Loucy (cell line): ENCODE results near the gene SMC6.

Experiments
- EZH2phosphoT487 ChIP-seq: fragments of 200-600 bp; IDR thresholded peaks from 2 replicates; pipeline ENCODE4 v1.6.1; 2018; ENCODE audit warnings: antibody characterized with exemption, mild to moderate bottlenecking, moderate library complexity, borderline replicate concordance
- TF ChIP-seq, protein P1 (sequence below): fragments of 200-600 bp; sonication (generic); conservative IDR thresholded peaks from 2 replicates; pipeline ENCODE4 v1.5.1; 2014; ENCODE audit warnings: mild to moderate bottlenecking, antibody characterized with exemption, low read length

DNA sequence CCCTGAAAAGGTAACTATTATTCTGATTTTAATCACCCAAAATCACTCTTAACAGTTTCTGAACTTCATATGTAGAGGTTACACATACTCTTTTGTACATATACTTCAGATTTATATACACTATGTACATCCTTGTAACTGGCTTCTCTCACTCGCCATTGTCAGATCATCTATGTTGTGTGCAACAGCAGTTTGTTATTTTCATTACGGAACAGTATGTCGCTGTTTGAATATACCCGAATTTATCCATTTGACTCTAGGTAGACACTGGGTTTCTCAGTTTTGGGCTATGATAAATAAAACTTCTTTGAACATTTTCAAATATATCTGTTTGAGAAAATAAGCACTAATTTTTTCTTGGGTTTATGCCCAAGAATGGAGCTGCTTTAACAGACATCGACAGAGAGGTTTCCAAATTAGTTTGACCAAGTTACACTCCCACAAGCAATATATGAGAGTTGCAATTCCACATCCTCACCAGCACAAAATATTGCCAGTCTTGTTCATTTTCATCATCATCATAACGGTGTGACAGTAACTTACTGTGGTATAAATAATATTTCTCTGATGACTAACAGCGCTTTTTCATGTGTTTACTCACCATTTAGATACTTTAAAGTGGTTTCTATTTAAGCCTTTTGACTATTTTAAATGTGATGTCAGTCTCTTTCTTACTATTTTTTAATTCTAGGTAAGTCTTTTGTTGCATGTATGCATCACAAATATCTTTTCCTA is 80.9 kb downstream of the SMC6 start:
- TF ChIP-seq, protein P1, sequence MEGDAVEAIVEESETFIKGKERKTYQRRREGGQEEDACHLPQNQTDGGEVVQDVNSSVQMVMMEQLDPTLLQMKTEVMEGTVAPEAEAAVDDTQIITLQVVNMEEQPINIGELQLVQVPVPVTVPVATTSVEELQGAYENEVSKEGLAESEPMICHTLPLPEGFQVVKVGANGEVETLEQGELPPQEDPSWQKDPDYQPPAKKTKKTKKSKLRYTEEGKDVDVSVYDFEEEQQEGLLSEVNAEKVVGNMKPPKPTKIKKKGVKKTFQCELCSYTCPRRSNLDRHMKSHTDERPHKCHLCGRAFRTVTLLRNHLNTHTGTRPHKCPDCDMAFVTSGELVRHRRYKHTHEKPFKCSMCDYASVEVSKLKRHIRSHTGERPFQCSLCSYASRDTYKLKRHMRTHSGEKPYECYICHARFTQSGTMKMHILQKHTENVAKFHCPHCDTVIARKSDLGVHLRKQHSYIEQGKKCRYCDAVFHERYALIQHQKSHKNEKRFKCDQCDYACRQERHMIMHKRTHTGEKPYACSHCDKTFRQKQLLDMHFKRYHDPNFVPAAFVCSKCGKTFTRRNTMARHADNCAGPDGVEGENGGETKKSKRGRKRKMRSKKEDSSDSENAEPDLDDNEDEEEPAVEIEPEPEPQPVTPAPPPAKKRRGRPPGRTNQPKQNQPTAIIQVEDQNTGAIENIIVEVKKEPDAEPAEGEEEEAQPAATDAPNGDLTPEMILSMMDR = no peak; the same call in 1 of the 2 replicates
- TF ChIP-seq EZH2phosphoT487 = no peak
